GM18873 (cell line): ENCODE measurements around the gene NBPF1.
"Not testable (repeated sequence)": the region's sequence is repeated elsewhere in the genome, so short reads cannot be mapped to it uniquely, and the experiment has no call there.

Experiments used
- ATAC-seq: cut with Tn5 transposase; IDR thresholded peaks from one replicate; pipeline ENCODE4 v1.9.1; 2021; ENCODE audit warnings: mild to moderate bottlenecking, moderate library complexity, moderate number of reproducible peaks; ENCODE audit not compliant: unreplicated experiment, low FRiP score

The NBPF1 gene

DNA sequence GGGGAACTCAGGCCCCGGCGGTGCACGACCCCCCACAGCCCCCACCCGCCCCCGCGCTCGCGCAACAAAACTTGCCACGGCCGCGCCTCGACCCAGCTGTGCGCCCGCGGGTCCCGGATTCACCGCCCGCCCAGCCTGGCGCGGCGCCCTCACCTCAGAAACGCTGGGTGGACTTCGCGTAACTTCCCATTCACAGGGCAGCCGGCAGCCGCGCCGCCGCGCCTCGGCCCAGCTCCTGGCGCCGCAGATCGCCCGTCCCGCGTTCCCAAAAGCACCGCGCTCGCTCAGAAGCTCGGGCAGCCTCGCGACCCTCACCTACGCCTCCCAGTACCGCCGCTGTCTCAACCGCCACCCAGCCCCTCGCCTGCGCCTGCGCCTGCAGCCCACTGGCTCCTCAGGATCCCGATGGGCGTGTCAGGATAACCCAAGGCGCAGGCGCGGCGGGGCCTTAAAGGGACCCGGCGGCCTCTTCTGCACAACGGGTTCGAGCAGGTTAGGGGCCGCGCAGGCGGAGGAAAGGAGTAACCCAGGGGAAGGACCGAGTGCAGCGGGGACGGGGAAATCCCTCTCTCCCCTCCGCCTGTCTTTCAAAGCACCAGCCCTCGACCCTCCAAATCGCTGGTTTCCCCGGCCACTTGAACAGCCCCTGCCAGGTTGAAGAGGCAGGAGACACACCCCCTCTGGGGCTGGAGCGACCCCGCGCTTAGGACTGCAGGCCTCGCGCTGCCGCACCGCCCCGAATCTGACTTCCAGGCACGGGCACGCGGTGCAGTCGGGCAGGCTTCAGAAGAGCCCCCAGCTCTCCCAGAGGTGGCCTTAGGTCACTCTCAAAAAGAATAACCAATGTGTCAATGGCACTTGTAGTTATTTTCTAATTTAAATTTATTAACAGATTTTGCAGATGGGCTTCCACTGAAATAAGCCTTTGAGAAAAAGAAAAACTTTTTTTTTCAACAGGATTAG, at the start of gene NBPF1:
NBPF1 (minus strand) TSS at position 380 of the 963 bp plus-strand sequence.
- ATAC-seq: no peak

DNA sequence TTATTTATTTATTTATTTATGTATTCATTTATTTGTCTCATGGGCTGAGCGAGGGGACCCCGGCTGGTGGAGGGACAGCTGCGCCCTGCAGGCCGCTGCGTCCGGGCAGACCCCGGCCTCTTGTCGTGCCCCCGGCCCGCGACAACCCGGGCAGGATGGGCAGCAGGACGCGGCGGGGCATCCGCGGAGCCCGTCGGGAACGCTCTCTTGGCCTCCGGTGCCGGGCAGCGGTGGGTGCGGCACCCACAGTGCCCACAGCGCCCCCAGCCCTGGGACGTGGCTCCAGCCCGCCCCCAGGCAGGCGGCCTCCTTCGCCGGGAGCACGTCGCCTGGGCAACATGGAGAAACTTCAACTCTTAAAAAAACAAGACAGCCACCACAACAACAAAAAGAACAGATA, 44.9 kb upstream of the NBPF1 start:
- ATAC-seq: not testable (repeated sequence)

DNA sequence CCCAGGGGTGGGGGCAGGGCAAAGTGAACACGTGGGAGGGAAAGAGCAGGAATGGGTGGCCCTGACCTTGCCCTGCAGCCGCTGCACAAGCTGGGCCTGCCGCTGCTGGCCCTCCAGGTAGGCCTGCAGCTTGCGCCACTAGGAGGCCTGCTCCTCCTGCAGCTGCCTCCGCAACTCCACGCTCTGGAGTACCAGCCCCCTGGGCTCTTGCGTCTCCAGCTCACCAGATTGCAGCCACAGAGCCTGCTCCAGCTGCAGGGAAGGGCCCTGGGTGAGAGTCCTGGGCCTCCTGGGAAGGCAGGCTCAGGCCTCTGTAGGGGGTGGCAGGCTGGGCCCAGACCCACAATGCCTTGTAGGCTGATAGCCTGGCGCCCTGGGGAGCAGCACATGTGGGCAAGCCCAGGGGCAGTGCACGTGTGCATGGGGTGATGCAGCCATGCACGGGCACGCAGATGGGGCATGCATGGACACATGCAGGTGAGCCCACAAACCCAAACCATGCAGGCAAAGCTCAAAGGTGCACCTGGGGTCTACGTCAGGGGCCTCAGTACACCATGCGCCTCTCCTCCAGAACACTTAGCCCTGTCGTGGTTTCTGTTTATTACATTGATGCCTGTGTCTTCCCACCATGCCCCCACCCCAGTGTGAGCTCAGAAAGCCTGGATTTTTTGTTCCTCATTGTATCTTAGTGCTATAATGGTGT, 43.8 kb upstream of the NBPF1 start:
- not testable (repeated sequence) for ATAC-seq

GRCh38 chr1:16656574-16656973, 43.2 kb upstream of the NBPF1 start:
- not testable (repeated sequence) for ATAC-seq

DNA sequence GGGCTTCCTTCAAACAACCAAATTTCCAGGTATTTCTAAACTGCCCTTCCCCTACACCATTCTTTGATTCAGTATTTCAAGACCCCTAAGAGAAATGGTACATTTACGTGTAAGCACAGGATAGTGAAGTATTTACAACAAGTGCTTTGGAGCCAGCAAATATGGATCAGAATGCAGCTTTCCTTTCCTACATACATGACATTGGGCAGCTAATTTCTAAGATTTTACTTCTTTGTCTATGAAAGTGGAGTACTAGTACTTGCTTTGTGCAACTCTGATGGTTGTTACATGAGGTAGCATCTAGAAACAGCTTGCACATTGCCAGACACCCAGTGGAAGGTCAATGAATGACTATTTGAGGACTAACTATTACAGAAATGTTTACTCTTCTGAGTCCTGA, 38.2 kb upstream of the NBPF1 start:
- ATAC-seq: not testable (repeated sequence)

GRCh38 chr1:16649960-16650359, 36.6 kb upstream of the NBPF1 start:
- not testable (repeated sequence) for ATAC-seq

GRCh38 chr1:16649390-16649789, 36.0 kb upstream of the NBPF1 start:
- not testable (repeated sequence) for ATAC-seq

DNA sequence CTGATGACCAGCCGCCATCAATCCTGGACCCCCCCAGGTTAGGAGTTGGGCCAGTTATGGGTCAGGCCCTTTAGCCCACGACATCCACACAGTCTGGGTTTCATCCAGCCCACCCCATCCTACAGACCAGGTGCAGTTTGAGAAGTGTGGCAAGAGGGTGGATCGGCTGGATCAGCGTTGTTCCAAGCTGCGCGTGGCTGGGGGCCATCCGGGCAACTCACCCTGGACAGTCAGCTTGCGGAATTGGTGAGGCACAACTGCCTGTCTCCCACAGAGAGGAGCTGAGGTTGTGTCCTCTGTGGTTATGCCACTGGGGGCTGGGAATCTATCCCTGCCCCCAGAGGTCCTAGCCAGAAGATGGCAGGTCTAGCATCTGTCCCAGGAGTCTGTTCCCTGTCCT, 35.4 kb upstream of the NBPF1 start:
- not testable (repeated sequence) for ATAC-seq

GRCh38 chr1:16648250-16648649, 34.9 kb upstream of the NBPF1 start:
- ATAC-seq: not testable (repeated sequence)

- not testable (repeated sequence) for ATAC-seq
Observed at GRCh38 chr1:16647179-16648176, 34.1 kb upstream of the NBPF1 start.

- ATAC-seq: not testable (repeated sequence)
Observed at GRCh38 chr1:16646716-16647115, 33.4 kb upstream of the NBPF1 start.

DNA sequence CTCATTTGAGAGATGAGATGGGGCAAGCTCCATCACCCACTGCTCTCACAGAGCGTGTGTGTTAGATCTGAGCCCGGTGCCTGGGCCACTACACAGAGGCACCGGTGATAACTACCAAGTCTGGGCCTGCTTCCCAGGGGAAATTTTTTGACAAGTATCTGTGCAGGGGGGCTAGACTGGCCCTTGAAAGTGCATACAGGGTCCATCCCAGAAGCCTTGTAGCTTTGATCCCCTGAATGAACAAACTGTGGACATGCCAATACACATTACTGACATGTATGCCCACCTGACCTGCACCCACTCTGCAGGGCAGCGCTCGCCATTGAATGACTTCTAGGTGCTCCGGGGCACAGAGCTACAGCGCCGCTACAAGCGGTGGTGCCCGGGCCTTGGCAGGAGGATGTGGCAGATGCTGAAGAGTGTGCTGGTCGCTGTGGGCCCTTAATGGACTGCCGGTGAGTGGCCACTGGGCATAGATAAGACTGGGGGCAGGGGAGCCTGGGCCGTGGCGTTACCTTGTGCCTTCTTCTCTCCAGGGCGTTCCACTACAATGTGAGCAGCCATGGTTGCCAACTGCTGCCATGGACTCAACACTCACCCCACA, 32.8 kb upstream of the NBPF1 start:
- not testable (repeated sequence) for ATAC-seq

GRCh38 chr1:16645271-16646060, 32.1 kb upstream of the NBPF1 start:
- not testable (repeated sequence) for ATAC-seq

GRCh38 chr1:16644482-16645270, 31.3 kb upstream of the NBPF1 start:
- peak; percentile 65 for ATAC-seq

DNA sequence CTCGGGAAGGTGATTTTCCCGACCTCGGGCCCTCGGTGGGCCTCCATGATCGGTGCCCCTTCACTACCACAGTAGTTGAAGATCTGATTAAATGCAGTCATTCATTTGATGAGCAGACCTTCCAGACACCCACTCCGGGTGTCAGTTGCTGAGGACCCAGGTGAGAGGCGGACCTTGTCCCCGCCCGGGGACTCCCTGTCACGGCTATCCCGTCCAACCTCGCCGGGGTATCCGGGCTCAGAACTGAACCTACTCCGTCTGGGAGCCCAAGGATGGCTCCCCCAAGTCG, 30.8 kb upstream of the NBPF1 start:
- no peak for ATAC-seq

DNA sequence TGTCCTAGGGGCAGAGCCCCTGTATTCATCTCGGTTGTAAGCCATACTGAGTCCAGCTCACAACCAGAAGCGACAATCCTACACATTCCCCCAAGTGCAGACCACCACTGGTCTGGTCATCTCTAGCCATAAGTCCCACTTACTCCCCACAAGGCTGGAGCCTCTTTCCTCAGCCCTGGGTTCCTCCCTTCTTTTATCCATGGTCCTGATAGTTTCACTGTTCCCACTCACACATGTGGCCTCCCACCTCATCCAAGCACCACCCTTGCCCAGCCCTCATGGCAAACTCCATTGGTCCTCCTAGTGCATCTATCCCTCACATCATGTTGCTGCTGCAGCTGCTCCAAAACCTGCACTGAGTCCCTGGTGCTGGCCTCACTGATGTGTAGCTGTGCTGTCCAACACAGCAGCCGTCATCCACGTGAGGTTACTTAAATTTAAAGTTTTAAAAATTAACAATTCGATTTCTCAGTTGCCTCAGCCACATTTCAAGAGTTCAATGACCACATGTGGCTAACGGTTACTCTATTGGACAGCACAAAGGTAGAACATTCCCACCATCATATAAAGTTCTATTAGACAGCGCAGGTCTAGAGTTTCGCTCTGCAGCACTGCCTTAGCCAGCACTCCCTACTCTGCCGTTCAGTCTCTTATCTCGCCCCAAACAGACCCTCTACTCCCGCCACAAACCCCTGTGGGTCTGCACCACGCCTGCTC, 30.3 kb upstream of the NBPF1 start:
- not testable (repeated sequence) for ATAC-seq

GRCh38 chr1:16643001-16643411, 29.6 kb upstream of the NBPF1 start:
- ATAC-seq: not testable (repeated sequence)
